Endothelial cell of hepatic sinusoid (primary cell): ENCODE data around the gene COBL.
"Not testable (repeated sequence)": the region's sequence is repeated elsewhere in the genome, so short reads cannot be mapped to it uniquely, and the experiment has no call there.

Source experiments
- in situ Hi-C: cut with HindIII; loops from 2 replicates; pipeline ENCODE4 v1.10.0; 2017; ENCODE audit warnings: low sequenced_read_pairs

Gene COBL

GRCh38 chr7:51219261-51219988 lies 97.2 kb downstream of the COBL start:
- in situ Hi-C loops: no loop called here

- in situ Hi-C loops: no loop called here
Observed at GRCh38 chr7:51217804-51218203, 98.8 kb downstream of the COBL start.

DNA sequence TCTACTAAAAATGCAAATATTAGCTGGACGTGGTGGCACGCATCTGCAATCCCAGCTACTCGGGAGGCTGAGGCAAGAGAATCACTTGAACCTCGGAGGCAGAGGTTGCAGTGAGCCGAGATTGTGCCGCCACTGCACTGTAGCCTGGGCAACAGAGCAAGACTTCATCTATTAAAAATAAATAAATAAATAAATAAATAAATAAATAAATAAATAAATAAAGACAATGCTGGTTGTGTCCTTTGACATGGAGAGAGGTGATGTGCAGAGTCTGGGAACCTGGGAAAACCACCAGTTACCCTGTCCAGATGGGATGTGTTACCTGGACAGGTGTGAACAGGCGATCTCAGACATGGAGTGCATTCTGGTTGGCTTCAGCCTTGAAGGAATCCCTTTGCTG lies 102.5 kb downstream of the COBL start:
- in situ Hi-C loops: no loop called here

DNA sequence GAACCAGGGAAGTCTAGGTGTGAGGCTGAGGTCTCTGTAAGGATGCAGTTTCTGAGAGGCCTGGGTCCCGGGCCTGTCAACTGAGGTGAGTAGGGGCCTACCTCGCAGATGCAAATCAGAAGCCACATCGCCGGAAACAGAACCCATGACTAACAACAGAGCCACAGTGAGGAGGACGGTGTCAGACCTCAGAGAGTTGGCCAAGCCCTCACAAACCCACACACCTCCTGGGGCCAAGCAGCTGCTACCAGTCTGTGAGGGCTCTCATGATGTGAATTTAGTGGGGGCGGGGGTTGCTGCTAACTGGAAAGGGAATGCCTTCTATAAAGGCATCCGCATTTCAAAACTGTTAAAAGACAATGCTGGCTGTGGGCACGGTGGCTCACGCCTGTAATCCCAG lies 103.0 kb downstream of the COBL start:
- in situ Hi-C loops: no loop called here

DNA sequence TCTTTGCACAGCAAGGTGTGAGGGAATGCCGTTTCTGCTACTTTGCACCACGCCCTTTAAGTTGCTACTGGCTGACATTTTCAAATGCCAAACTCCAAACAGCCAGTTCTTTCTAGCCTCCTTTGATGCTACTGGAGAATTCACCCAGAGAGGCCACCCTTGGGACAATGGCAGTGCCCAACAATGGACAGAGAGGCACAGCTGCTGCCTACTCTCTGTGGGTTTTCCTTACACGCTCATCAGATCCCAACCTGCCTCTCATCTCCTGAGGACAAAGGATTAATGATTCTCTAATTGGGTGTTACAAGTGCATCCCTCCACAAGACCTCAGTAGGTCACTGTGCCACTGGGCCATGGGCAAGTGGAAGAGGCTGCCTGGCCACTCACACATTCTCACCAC lies 105.8 kb downstream of the COBL start:
- in situ Hi-C loops: no loop called here

GRCh38 chr7:51209426-51209825 lies 107.2 kb downstream of the COBL start:
- in situ Hi-C loops: no loop called here

DNA sequence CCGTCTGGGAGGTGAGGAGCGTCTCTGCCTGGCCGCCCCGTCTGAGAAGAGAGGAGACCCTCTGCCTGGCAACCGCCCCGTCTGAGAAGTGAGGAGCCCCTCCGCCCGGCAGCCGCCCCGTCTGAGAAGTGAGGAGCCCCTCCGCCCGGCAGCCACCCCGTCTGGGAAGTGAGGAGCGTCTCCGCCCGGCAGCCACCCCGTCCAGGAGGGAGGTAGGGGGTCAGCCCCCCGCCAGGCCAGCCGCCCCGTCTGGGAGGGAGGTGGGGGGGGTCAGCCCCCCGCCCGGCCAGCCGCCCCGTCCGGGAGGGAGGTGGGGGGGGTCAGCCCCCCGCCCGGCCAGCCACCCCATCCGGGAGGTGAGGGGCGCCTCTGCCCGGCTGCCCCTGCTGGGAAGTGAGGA lies 108.5 kb downstream of the COBL start:
- in situ Hi-C loops: not testable (repeated sequence)

- in situ Hi-C loops: no loop called here
Observed at GRCh38 chr7:51198654-51199053, 118.0 kb downstream of the COBL start.

DNA sequence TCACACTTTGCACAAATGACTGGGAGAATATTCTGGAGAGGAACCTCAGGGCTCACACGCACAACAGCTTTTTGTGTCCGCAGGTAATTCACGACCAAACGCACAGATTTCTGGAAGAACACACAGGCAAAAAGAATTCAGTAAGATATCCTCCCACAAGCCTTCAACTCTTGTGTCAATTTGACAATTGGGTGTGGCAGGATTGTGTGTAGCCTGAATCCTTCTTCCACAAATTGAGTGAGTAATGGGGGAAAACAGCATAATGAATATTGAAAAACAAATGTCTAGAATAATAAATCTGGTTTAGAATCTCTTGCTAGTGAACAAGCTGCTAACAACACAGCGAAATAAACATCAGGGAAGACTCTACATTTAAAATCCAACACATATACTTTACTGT lies 125.6 kb downstream of the COBL start:
- in situ Hi-C loops: no loop called here

DNA sequence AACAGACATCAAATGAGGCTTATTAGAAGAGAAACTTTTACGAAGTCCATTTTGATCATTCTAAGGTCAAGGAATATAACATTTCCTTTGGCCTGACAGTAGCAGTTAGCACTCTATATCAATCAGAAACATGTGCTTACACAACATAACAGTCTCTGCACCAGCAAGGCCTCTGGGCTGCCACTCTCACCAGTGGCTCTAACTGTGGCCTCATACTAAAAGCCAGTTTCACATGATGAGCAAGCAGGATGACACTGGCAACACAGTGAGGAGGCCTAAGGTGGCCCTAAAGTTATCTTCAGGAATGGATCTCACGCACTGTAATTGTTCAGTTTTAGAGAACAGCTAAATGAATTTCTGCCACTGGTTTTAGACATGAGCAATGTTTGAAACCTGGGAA lies 126.8 kb downstream of the COBL start:
- in situ Hi-C loops: no loop called here

DNA sequence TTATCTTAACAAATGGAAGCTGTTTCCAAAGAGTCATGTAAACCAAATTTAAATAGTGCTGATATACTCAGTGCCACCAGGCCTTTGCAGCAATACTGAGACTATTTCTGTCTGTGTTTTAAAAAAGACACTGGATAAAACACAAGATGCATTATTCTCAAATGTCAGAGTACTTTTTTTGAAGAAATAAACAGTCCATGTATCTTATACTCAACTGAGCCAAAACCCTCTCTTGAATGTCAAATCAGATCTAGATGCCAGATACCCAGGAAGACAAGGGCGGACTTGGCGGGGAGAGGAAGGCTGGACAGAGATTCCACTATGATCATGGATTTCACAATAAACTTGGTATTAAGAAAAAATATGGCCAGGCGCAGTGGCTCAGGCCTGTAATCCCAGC lies 127.6 kb downstream of the COBL start:
- in situ Hi-C loops: no loop called here

- in situ Hi-C loops: no loop called here
Observed at GRCh38 chr7:51187941-51188340, 128.7 kb downstream of the COBL start.

GRCh38 chr7:51186531-51186930 lies 130.1 kb downstream of the COBL start:
- in situ Hi-C loops: no loop called here

DNA sequence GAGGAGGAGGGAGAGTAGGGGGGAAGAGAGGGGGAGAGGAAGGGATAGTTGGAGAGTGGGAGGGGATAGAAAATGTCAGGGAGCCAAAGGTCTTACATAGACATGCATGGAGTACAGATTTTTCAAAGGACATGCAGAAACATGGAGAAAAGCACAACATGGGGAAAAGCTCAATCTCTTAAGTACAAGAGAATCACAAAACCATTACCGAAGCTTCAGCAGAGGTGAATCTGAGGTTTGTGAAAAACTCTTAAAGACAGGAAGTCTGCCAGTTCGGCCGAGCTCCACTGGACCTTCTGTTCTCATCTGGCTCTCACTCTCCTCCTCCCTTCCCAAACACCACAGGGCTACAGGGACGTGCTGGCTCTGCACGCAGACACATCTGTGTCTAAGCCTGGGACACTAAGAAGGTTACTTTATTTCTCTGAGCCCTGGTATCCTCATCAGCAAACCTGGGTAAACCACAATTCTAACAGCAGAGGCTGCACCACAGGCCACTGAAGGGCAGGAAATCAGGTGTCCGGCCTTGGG lies 133.9 kb downstream of the COBL start:
- in situ Hi-C loops: no loop called here

GRCh38 chr7:51180092-51180491 lies 136.5 kb downstream of the COBL start:
- in situ Hi-C loops: no loop called here

- in situ Hi-C loops: no loop called here
Observed at GRCh38 chr7:51175992-51176388, 140.6 kb downstream of the COBL start.

GRCh38 chr7:51175316-51175991 lies 141.2 kb downstream of the COBL start:
- in situ Hi-C loops: no loop called here

DNA sequence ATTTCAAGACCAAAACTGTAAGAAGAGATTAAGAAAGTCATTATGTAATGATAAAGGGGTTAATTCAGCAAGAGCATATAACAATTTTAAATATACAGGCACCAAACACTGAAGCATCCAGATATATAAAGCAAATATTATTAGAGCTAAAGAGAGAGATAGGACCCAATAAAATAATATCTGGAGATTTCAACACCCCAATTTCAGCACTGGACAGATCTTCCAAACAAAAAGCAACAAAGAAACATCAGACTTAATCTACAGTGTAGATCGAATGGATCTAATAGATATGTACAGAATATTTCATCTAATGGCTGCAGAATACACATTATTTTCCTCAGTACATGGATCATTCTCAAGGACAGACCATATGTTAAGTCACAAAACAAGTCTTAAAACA lies 151.3 kb downstream of the COBL start:
- in situ Hi-C loops: no loop called here

DNA sequence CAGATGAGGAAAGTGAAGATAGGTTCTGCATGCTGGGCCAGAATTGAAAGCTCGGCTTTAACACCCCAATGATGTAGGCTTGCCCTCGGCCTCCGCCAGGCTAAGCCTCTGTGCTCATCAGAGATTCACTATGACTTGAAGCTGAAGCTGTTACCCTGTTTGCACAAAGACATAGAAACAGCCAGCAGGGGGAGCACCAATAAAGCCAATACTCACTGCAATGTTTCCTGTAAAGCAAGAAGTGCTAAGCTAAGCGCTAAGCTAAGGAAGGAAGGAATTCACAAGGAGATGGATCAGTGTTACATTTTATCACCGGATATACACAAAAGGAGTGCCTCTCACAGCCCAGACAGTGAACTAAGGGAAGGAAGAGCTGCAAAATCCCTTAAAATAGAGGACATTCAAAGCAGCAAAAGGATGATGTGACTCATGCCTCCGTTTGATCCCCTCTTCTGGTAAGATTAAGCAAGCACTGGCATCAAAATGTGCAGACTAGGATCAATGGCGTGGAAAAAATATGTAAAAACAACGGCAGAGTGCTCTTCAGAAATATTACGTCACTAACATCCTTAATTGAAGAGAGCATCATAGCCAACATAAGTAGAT lies 153.8 kb downstream of the COBL start:
- in situ Hi-C loops: no loop called here

- in situ Hi-C loops: no loop called here
Observed at GRCh38 chr7:51161937-51162336, 154.7 kb downstream of the COBL start.

- in situ Hi-C loops: no loop called here
Observed at GRCh38 chr7:51160990-51161615, 155.5 kb downstream of the COBL start.

DNA sequence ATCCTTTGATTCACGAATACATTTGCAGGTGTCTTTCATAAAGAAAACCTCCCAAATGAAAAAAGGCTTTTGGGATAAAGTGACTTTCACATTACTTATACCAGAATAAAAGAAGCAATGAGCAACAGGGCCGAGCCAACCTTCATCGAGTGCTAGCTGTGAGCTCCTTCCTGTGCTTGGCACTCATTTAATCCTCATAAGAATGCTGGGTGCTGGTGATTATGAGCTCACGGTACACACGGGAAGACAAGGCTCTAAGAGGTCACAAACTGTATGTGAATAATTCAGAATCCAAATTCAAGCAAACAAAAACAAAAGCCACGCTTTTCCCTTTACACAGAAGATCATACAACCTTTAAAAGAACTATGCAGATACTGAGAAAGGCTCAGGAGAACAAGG lies 156.2 kb downstream of the COBL start:
- in situ Hi-C loops: no loop called here
